Tibial artery (tissue), 4 donors: ENCODE data around the gene ENGASE.

Experiments
- DNase-seq, 2 donors: peaks; one replicate each; pipeline ENCODE4 v3.0.0-alpha.2; 2019
- H3K27ac ChIP-seq, 2 donors: fragments of 200-600 bp; sonication (generic) in 1 of 2; 1 replicate in 1 of 2; 2 replicates in 1 of 2; pipeline ENCODE4 v1.5.1; 2018 to 2019; ENCODE audit warnings: mild to moderate bottlenecking in 1 of 2
- H3K27me3 ChIP-seq, 2 donors: fragments of 200-600 bp; sonication (generic) in 1 of 2; one replicate each; pipeline versions ENCODE4 v1.5.1 to v1.6.0; 2016 to 2019
- H3K36me3 ChIP-seq, 3 donors: fragments of 200-600 bp; sonication (generic) in 2 of 3; one replicate each; pipeline ENCODE4 v1.5.1; 2016 to 2019; ENCODE audit warnings: mild to moderate bottlenecking in 2 of 3
- H3K4me1 ChIP-seq, 4 donors: fragments of 200-600 bp; sonication (generic) in 2 of 4; 1 replicate in 3 of 4; 2 replicates in 1 of 4; pipeline ENCODE4 v1.5.1; 2016 to 2019
- H3K4me3 ChIP-seq, 2 donors: fragments of 200-600 bp; sonication (generic) in 1 of 2; 1 replicate in 1 of 2; 2 replicates in 1 of 2; pipeline ENCODE4 v1.5.1; 2018 to 2019; ENCODE audit warnings: mild to moderate bottlenecking in 2 of 2
- H3K9me3 ChIP-seq, 3 donors: fragments of 200-600 bp; sonication (generic) in 1 of 3; one replicate each; pipeline ENCODE4 v1.5.1; 2016 to 2019
- intact Hi-C: fragments of 100-400 bp; cut with DNase I; formaldehyde crosslinking; loops from one replicate; pipeline ENCODE4 v1.15.0; 2023; ENCODE audit warnings: low total_unique reads
- TF ChIP-seq, protein P1 (sequence below), 2 experiments: fragments of 200-600 bp in 1 of 2; fragments of 450-650 bp in 1 of 2; IDR thresholded peaks; one replicate each; pipeline ENCODE4 v1.5.1; 2017 to 2019; ENCODE audit warnings: antibody characterized with exemption in 2 of 2, mild to moderate bottlenecking in 1 of 2, moderate library complexity in 1 of 2

The ENGASE gene

DNA sequence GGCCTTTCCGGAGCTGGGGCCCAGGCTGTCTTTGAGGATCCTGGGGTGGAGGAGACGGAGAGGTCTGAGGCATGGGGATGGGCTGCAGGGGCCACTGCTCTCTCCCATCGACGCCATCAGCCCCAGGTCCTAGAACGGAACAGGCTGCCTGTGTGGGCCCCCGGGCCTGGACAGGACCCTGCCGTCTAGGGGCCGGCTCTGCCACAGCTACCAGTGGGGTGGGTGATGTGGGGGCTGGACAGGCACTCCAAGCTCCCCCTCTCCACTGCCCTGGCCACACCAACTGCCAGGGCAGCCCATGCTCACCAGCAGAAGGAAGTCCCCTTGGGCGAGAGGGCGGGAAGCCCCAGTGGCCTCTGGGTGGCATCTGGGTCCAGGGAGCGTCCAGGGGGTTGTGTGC, 37.8 kb downstream of the ENGASE start:
- H3K27ac ChIP-seq: no peak overlapping the region
- no peak for DNase-seq

DNA sequence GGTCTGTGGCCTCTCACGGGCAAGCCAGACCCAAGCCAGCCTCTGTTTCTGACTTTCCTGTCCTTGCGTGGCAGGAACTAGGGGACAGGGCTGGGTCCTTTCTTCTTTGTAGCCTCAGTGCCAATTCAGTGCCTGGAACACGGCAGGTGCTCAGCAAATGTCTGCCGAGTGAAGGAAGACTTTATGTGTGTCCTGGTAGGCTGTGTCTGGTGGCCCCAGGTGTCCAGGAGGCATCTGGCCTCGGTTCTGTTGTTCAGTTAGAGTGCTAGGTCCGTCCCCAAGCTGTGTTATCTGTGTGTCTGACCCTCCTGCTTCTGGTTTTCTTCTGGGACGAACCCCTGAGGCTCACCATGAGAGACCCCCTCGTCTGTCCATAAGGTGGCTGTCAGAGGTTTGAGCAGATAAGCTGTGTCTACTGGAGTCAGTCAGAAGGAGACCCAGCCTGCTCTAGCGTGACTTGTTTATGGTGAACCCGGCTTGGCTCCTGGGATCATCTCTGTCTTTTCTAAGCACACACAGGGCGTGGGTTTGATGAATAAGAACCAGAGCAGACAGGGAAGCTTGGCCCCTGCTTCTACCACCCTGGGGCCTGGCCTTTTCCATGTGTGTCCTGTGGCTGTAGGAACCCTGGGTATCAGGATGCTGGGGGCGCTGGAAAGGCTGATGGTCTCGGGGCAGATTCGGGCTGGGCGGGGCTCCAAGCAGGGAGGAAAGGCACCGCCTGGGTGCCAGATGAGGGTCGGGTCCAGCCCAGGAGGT, 39.3 kb downstream of the ENGASE start:
- no peak for DNase-seq
- no peaks in the 10 kb centered on the region for H3K9me3 ChIP-seq
- TF ChIP-seq, protein P1, sequence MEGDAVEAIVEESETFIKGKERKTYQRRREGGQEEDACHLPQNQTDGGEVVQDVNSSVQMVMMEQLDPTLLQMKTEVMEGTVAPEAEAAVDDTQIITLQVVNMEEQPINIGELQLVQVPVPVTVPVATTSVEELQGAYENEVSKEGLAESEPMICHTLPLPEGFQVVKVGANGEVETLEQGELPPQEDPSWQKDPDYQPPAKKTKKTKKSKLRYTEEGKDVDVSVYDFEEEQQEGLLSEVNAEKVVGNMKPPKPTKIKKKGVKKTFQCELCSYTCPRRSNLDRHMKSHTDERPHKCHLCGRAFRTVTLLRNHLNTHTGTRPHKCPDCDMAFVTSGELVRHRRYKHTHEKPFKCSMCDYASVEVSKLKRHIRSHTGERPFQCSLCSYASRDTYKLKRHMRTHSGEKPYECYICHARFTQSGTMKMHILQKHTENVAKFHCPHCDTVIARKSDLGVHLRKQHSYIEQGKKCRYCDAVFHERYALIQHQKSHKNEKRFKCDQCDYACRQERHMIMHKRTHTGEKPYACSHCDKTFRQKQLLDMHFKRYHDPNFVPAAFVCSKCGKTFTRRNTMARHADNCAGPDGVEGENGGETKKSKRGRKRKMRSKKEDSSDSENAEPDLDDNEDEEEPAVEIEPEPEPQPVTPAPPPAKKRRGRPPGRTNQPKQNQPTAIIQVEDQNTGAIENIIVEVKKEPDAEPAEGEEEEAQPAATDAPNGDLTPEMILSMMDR (IDR thresholded peaks at IDR 0.05): no peak
- H3K27me3 ChIP-seq: peaks cover 0 to 96% of the 10 kb centered on the region in 2 donors
- intact Hi-C loops: no loop called here
- H3K4me1 ChIP-seq: peaks cover 0 to 14% (median 7%) of the 10 kb centered on the region in 4 donors
- H3K36me3 ChIP-seq: no peaks in the 10 kb centered on the region
- H3K27ac ChIP-seq: no peak overlapping the region
- no peak overlapping the region for H3K4me3 ChIP-seq

More for the DNA sequence above, 37.8 kb downstream of the ENGASE start:
- TF ChIP-seq, protein P1 (IDR thresholded peaks at IDR 0.05): no peak
- H3K9me3 ChIP-seq: no peaks in the 10 kb centered on the region
- no peak overlapping the region for H3K4me3 ChIP-seq
- H3K4me1 ChIP-seq: peaks cover 0 to 14% (median 7%) of the 10 kb centered on the region in 4 donors
- intact Hi-C loops: no loop called here
- peaks cover 0 to 95% of the 10 kb centered on the region in 2 donors for H3K27me3 ChIP-seq
- no peaks in the 10 kb centered on the region for H3K36me3 ChIP-seq

DNA sequence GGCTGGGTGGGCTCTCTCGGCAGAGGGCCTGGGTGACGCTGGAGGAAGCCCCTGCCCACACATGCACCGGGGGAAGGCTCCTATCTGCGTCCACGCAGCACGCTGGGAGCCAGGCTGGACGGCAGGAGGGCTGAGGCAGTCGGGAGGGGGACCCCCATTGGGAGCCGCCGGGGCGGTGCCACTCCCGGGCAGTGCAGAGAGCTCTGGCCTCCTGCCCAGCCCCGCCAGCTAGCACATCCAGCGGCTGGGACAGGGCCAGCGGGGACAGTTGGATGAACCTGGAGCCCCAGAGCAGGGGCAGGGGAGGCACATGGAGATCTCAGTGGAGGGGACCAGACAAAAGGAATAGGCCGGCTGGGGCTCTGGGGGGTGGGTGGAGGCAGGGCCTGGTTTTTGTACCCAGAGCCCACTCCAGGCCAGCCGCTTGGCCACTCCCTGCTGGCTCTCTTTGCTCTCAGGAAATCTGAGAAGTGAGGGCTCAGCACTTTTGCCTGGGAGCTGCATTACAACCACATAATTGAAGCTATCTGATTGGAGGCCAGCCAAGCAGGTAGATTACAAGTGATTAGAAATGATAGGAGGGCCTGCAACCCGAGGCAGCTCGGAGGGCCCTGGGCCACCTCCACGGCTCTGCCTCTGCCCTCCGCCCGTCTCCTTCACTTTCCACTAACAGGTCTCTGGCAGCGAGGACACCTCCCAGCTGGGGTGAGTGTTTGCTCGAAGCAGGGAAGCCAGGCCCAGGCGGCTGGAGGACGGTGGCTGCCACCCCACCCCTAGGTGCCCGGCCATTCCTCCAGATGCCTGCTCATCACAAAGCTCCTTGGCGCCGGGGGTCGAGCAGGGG, 40.1 kb downstream of the ENGASE start:
- peaks cover 0 to 98% of the 10 kb centered on the region in 2 donors for H3K27me3 ChIP-seq
- intact Hi-C loops: no loop called here
- H3K27ac ChIP-seq: no peak overlapping the region

DNA sequence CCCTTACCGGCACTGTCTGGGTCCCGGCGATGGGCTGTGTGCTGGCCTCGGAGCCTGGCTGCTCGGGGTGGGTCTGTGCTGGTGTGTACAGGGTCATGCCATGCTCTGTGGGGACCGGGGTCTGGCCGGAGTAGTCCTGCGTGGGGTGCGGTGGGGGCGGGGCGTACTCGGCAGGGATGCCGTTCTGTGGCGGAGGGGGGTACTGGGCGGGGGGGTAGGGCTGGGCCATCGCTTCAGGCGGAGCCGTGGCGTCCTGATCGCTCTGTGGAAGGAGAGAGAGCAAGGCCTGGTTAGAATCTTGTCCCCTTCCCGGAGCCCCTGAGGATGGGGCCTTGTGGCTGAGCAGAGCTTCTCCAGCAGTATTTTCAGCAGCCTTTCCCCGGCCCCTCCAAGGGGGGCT, 40.9 kb downstream of the ENGASE start:
- DNase-seq: no peak
- peaks cover 0 to 96% of the 10 kb centered on the region in 2 donors for H3K27me3 ChIP-seq
- intact Hi-C loops: no loop called here
- peaks cover 0 to 14% (median 7%) of the 10 kb centered on the region in 4 donors for H3K4me1 ChIP-seq
- no peaks in the 10 kb centered on the region for H3K36me3 ChIP-seq
- no peak overlapping the region for H3K27ac ChIP-seq
- TF ChIP-seq, protein P1 (IDR thresholded peaks at IDR 0.05): no peak
- no peaks in the 10 kb centered on the region for H3K9me3 ChIP-seq
- no peak overlapping the region for H3K4me3 ChIP-seq

More for the DNA sequence above, 40.1 kb downstream of the ENGASE start:
- DNase-seq: no peak
- Histone ChIP-seq H3K9me3 (no peaks in the 10 kb centered on the region), H3K36me3 (no peaks in the 10 kb centered on the region), H3K4me3 (no peak overlapping the region), H3K4me1 (peaks cover 0 to 14% (median 7%) of the 10 kb centered on the region in 4 donors)
- TF ChIP-seq, protein P1 (IDR thresholded peaks at IDR 0.05): no peak

DNA sequence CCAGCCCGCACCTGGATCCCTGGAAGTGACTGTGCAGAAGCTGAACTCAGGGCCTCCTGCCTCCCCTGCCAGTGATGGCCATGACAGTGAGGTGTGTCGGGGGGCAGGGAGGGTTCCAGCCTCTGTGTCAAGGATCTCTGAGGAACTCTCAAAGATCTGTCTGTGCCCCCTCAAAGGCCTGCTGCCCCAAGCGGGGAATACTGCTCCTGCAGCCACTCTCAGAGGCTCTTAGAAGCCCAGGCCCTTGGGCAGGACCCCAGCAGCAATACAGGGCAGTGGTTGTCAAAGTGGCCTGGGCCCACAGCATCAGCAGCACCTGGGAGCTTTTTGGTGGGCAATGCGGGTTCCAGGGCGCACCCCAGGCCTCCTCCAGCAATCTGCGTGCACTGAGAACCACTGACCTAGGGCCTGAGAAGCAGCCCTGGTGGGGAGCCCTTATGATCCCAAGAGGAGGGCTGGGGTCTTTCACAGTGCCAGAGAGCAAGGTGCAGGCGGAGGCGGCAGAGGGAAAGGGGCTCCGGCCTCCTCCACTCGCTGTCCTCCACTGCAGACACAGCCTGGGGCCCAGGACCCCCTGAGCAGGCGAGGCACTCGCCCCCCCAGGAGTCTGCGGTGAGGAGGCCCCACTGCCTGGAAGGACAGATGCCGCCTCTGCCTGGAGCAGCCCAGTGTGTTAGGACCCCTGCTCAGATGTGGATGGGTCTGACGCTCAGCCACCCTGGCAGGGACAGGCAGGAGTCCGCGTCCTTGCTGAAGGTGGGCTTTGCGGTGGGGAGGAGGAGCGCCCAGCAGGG, 42.1 kb downstream of the ENGASE start:
- H3K4me1 ChIP-seq: peaks cover 0 to 14% (median 7%) of the 10 kb centered on the region in 4 donors
- H3K27me3 ChIP-seq: peaks cover 0 to 93% of the 10 kb centered on the region in 2 donors
- intact Hi-C loops: no loop called here
- TF ChIP-seq, protein P1 (IDR thresholded peaks at IDR 0.05): no peak
- H3K4me3 ChIP-seq: no peak overlapping the region
- DNase-seq: no peak
- H3K27ac ChIP-seq: no peak overlapping the region
- no peaks in the 10 kb centered on the region for H3K9me3 ChIP-seq
- no peaks in the 10 kb centered on the region for H3K36me3 ChIP-seq
